Measurements from ENCODE around the gene SLC47A1. TPM values are rescaled to one million over a fixed set of nuclear protein-coding genes. Genes with fewer than 3 reads are reported as not detected.
"Not testable (repeated sequence)": the region's sequence is repeated elsewhere in the genome, so short reads cannot be mapped to it uniquely, and the experiment has no call there.

The SLC47A1 gene
- total RNA-seq, 4 donors from 2014 or later: 0.17 to 1.8 TPM; not detected in 2

DNA sequence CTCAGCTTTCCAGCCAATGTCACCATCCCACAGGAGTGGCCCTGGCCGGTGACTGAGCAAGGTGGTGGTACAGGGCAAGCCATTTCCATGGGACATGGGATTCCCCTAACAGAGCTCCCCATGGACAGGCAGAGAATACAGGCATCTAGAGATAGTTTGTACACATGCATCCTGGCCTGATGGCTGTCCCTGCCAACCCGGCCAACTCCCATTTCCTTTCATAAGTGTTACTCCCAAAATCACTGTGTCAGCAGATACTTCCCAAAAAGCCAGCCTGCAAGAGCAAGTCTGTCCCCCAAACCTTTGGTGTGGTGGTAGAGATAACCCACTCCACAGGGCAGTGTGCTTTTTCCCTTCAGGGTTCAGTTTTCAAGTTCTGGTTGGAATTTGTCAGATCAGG lies 32.4 kb upstream of the SLC47A1 start:
- TF ChIP-seq POLR2A (IDR thresholded peaks at IDR 0.05; ENCODE audit: low read depth) (no peak), POLR2AphosphoS5 (IDR thresholded peaks at IDR 0.05) (no peak), EP300 (IDR thresholded peaks at IDR 0.05) (no peak)
- TF ChIP-seq, protein P1, sequence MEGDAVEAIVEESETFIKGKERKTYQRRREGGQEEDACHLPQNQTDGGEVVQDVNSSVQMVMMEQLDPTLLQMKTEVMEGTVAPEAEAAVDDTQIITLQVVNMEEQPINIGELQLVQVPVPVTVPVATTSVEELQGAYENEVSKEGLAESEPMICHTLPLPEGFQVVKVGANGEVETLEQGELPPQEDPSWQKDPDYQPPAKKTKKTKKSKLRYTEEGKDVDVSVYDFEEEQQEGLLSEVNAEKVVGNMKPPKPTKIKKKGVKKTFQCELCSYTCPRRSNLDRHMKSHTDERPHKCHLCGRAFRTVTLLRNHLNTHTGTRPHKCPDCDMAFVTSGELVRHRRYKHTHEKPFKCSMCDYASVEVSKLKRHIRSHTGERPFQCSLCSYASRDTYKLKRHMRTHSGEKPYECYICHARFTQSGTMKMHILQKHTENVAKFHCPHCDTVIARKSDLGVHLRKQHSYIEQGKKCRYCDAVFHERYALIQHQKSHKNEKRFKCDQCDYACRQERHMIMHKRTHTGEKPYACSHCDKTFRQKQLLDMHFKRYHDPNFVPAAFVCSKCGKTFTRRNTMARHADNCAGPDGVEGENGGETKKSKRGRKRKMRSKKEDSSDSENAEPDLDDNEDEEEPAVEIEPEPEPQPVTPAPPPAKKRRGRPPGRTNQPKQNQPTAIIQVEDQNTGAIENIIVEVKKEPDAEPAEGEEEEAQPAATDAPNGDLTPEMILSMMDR (IDR thresholded peaks at IDR 0.05): no peak
- Histone ChIP-seq H3K36me3 (no peaks in the 10 kb centered on the region), H3K27me3 (no peaks in the 10 kb centered on the region), H3K4me3 (no peak overlapping the region), H3K27ac (replicated peaks in 1 of 4) (no peak overlapping the region), H3K9me3 (no peaks in the 10 kb centered on the region), H3K4me1 (peaks cover 0 to 1% (median 0%) of the 10 kb centered on the region in 4 donors)
- 79% methylated on average over 2 of the region's 2 CpGs for WGBS
- no peak for DNase-seq (ENCODE audit: extremely low spot score)
- intact Hi-C loops (cut with DNase I): loop anchor here (10.0 kb wide), 2 partner anchors 46 to 136 kb away; partner anchors contain the start of gene B9D1

DNA sequence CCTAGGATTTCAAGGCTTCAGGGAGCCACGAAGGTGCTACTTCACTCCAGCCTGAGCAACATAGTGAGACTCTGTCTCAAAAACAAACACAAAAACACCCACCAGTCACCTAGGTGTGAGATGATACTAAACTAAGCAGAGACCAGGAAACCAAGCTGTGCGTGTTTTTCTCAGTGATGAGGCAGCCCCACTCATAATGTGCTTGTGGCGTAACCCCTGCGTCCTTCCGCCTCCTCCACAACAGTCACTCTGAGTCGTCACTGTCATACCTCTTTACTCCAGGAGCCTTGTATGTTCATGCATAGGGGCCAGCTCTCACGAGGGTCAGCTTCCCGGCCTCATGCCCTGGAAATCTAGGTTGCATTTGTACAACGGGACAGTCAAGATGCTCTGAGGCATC lies 31.1 kb upstream of the SLC47A1 start:
- H3K27ac ChIP-seq (replicated peaks in 1 of 4): no peak overlapping the region
- intact Hi-C loops (cut with DNase I): loop anchor here (10.0 kb wide), 2 partner anchors 48 to 138 kb away; partner anchors contain the start of gene B9D1
- peaks cover 0 to 12% (median 3%) of the 10 kb centered on the region in 4 donors for H3K4me1 ChIP-seq
- WGBS: 85% methylated on average over 9 of the region's 9 CpGs
- H3K27me3 ChIP-seq: no peaks in the 10 kb centered on the region
- no peak for DNase-seq (ENCODE audit: extremely low spot score)
- no peak for TF ChIP-seq POLR2A (IDR thresholded peaks at IDR 0.05; ENCODE audit: low read depth)
- TF ChIP-seq POLR2AphosphoS5 (IDR thresholded peaks at IDR 0.05): no peak
- no peak for TF ChIP-seq EP300 (IDR thresholded peaks at IDR 0.05)
- TF ChIP-seq, protein P1 (IDR thresholded peaks at IDR 0.05): no peak
- H3K9me3 ChIP-seq: no peaks in the 10 kb centered on the region
- H3K4me3 ChIP-seq: no peak overlapping the region
- no peaks in the 10 kb centered on the region for H3K36me3 ChIP-seq

DNA sequence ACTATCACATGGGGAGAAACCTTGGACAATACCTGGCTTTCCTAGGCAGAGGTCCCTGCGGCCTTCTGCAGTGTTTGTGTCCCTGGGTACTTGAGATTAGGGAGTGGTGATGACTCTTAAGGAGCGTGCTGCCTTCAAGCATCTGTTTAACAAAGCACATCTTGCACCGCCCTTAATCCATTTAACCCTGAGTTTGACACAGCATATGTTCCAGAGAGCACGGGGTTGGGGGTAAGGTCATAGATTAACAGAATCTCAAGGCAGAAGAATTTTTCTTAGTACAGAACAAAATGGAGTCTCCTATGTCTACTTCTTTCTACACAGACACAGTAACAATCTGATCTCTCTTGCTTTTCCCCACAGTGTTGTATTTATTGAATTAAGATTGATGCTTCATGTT lies 28.1 kb upstream of the SLC47A1 start:
- intact Hi-C loops (cut with DNase I): loop anchor here (10.0 kb wide), 2 partner anchors 51 to 141 kb away; partner anchors contain the start of gene B9D1
- 92% methylated on average over 2 of the region's 4 CpGs for WGBS
- H3K4me3 ChIP-seq; H3K27me3 ChIP-seq; H3K36me3 ChIP-seq; DNase-seq (ENCODE audit: extremely low spot score); H3K9me3 ChIP-seq; H3K27ac ChIP-seq (replicated peaks in 1 of 4): not testable (repeated sequence)
- peaks cover 6 to 17% (median 10%) of the 10 kb centered on the region in 4 donors for H3K4me1 ChIP-seq

DNA sequence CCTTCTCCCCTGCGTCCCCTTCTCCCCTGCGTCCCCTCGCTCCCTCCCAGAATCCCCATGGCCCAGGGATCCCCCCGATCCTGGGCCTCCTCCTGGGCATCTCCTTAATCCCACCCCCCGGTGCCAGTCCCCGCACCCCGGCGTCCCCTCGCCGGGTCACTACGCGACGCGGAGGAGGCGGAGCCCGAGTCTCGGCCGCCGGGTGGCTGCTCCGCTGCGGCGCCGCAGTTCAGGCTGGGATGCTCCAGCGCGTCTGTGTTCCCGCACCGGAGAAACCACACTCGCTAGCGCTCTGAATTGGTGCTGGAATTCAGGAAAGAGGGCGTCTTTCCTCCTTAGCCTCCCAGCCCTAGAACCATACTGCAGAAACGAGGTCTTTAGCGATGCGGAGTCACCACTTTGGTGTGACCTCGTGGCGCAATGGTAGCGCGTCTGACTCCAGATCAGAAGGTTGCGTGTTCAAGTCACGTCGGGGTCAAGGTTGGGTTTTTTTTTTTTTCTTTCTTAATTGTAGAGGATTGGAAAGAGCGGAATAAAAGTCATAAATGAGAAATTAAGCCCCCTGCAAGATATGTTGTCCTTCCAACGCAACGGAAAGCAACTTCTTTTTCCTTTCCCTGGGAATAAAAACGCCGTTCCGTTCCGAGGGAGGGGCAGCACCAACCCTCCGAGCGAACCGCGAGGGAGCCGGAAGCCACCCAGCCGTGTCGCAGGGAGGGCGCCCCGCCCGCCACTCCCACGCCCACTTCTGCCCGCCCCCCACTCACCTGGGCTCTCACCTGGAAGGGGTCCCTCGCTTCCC lies 25.7 kb upstream of the SLC47A1 start:
- Histone ChIP-seq H3K36me3 (no peaks in the 10 kb centered on the region), H3K4me1 (peaks cover 6 to 17% (median 10%) of the 10 kb centered on the region in 4 donors), H3K4me3 (peak overlapping the region; percentile 75 to 84 (median 77)), H3K27ac (replicated peaks in 1 of 4) (peak overlapping the region; percentile 94 to 99 (median 96)), H3K9me3 (no peaks in the 10 kb centered on the region), H3K27me3 (no peaks in the 10 kb centered on the region)
- 0% methylated on average over 35 of the region's 60 CpGs for WGBS
- intact Hi-C loops (cut with DNase I): loop anchor here (10.0 kb wide), 2 partner anchors 53 to 143 kb away; partner anchors contain the start of gene B9D1
- peak; percentile 99 for DNase-seq (ENCODE audit: extremely low spot score)
- TF ChIP-seq POLR2A (IDR thresholded peaks at IDR 0.05; ENCODE audit: low read depth) (peak; percentile 27), EP300 (IDR thresholded peaks at IDR 0.05) (no peak), POLR2AphosphoS5 (IDR thresholded peaks at IDR 0.05) (peak; percentile 75 to 88)
- TF ChIP-seq, protein P1 (IDR thresholded peaks at IDR 0.05): no peak

DNA sequence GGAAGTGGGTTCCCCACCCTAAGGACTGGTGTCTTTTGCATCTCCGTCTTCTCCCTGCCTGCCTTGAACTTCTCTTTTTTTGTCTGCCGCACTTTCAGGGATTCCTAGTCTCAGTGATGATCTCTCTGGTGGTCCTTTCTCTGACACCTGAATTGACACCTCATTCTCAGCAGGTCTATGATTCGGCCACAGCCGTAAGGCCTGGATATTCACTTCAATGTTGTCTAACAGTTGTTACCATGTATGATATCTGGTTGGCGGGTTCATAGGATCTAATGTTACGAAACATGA lies 25.1 kb upstream of the SLC47A1 start:
- intact Hi-C loops (cut with DNase I): loop anchor here (10.0 kb wide), 2 partner anchors 54 to 144 kb away; partner anchors contain the start of gene B9D1

DNA sequence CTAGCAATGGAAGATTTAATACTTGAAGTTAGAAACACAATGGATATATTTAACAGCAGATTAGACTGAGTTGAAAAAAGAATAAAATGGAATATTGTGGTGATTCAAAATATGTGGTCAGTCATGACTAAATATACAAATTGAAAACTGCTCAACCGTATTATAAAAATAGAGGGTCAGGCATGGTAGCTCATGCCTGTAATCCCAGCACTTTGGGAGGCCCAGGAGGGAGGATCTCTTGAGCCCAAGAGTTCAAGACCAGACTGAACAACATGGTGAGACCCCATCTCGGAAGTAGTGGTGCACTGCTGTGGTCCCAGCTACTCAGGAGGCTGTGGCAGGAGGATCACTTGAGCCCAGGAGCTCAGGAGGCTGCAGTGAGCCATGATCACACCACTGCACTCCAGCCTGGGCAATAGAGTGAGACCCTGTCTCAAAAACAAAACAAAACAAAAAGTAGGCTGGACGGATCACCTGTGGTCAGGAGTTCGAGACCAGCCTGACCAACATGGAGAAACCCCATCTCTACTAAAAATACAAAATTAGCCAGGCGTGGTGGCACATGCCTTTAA lies 24.3 kb upstream of the SLC47A1 start:
- WGBS: 91% methylated on average over 5 of the region's 5 CpGs
- not testable (repeated sequence) for H3K9me3 ChIP-seq; H3K4me3 ChIP-seq; DNase-seq (ENCODE audit: extremely low spot score); H3K27me3 ChIP-seq; H3K36me3 ChIP-seq
- H3K27ac ChIP-seq (replicated peaks in 1 of 4): peak overlapping the region in 1 of 4 donors; percentile 97
- intact Hi-C loops (cut with DNase I): loop anchor here (10.0 kb wide), 2 partner anchors 55 to 145 kb away; partner anchors contain the start of gene B9D1
- peaks cover 6 to 17% (median 17%) of the 10 kb centered on the region in 4 donors for H3K4me1 ChIP-seq

More for the DNA sequence above, 25.1 kb upstream of the SLC47A1 start:
- H3K27me3 ChIP-seq: no peaks in the 10 kb centered on the region
- H3K4me1 ChIP-seq: peaks cover 6 to 17% (median 11%) of the 10 kb centered on the region in 4 donors
- DNase-seq (ENCODE audit: extremely low spot score): no peak
- no peak for TF ChIP-seq POLR2AphosphoS5 (IDR thresholded peaks at IDR 0.05)
- TF ChIP-seq, protein P1 (IDR thresholded peaks at IDR 0.05): no peak
- TF ChIP-seq EP300 (IDR thresholded peaks at IDR 0.05): no peak
- WGBS: 35% methylated on average over 6 of the region's 6 CpGs
- H3K9me3 ChIP-seq: no peaks in the 10 kb centered on the region
- H3K36me3 ChIP-seq: no peaks in the 10 kb centered on the region
- H3K4me3 ChIP-seq: peak overlapping the region; percentile 75 to 84 (median 77)
- H3K27ac ChIP-seq (replicated peaks in 1 of 4): peak overlapping the region; percentile 94 to 99 (median 96)

All from esophagus muscularis mucosa (tissue), 4 donors.